Fibroblast of lung (primary cell): ENCODE results near the gene RNF180. TPM values are rescaled to one million over a fixed set of nuclear protein-coding genes. Genes with fewer than 3 reads are reported as not detected.

Experiments used
- DNase-seq, 2 donors: peaks; one replicate each; pipeline versions ENCODE4 v3.0.0 to v3.0.0-alpha.2; 2010; ENCODE audit warnings: low read depth in 2 of 2
- H2AFZ ChIP-seq: 2 replicates; pipeline ENCODE4 v1.5.1; 2012; ENCODE audit warnings: low read length, control low read depth, inconsistent platforms
- H3K27ac ChIP-seq: 2 replicates; pipeline ENCODE4 v1.5.1; 2011; ENCODE audit warnings: low read length, control low read depth; ENCODE audit not compliant: insufficient read depth
- H3K27me3 ChIP-seq: 2 replicates; pipeline ENCODE4 v1.5.1; 2011; ENCODE audit warnings: mild to moderate bottlenecking, low read length; ENCODE audit not compliant: control insufficient read depth, insufficient read depth
- H3K36me3 ChIP-seq: 2 replicates; pipeline ENCODE4 v1.5.1; 2011; ENCODE audit warnings: low read length; ENCODE audit not compliant: control insufficient read depth, insufficient read depth
- H3K4me1 ChIP-seq: 2 replicates; pipeline ENCODE4 v1.5.1; 2011; ENCODE audit warnings: low read length; ENCODE audit not compliant: control insufficient read depth, insufficient read depth; ENCODE audit errors: extremely low read depth
- H3K4me2 ChIP-seq: 2 replicates; pipeline ENCODE4 v1.5.1; 2011; ENCODE audit warnings: low read length, control low read depth; ENCODE audit not compliant: insufficient read depth; ENCODE audit errors: extremely low read depth
- H3K4me3 ChIP-seq, 4 experiments: fragments of 200-600 bp in 1 of 4; sonication (generic) in 1 of 4; replicated peaks in 1 of 4; 2 replicates each; pipeline ENCODE4 v1.5.1; 2011 to 2016; ENCODE audit warnings: low read length in 4 of 4, low read depth in 3 of 4, mild to moderate bottlenecking in 3 of 4, control low read depth in 2 of 4, inconsistent platforms in 1 of 4, mixed read lengths in 1 of 4; ENCODE audit not compliant: insufficient read depth in 1 of 4; ENCODE audit errors: control extremely low read depth in 1 of 4
- H3K79me2 ChIP-seq: 2 replicates; pipeline ENCODE4 v1.5.1; 2012; ENCODE audit warnings: mild to moderate bottlenecking, low read length, inconsistent platforms; ENCODE audit not compliant: control insufficient read depth, insufficient read depth
- H3K9ac ChIP-seq: 2 replicates; pipeline ENCODE4 v1.5.1; 2011; ENCODE audit warnings: mild to moderate bottlenecking, low read length, control low read depth; ENCODE audit not compliant: insufficient read depth
- H3K9me3 ChIP-seq: 2 replicates; pipeline ENCODE4 v1.5.1; 2012; ENCODE audit warnings: low read depth, low read length; ENCODE audit not compliant: control insufficient read depth, insufficient read depth
- H4K20me1 ChIP-seq: 2 replicates; pipeline ENCODE4 v1.5.1; 2011; ENCODE audit warnings: low read length; ENCODE audit not compliant: control insufficient read depth, insufficient read depth; ENCODE audit errors: extremely low read depth
- CTCF ChIP-seq, 2 donors: IDR thresholded peaks in 1 of 2; conservative IDR thresholded peaks in 1 of 2; 1 replicate in 1 of 2; 2 replicates in 1 of 2; pipeline ENCODE4 v1.5.1; 2011 to 2012; ENCODE audit warnings: low read length in 2 of 2, control low read depth in 1 of 2, inconsistent platforms in 1 of 2, low read depth in 1 of 2, mild to moderate bottlenecking in 1 of 2
- EZH2 ChIP-seq: IDR thresholded peaks from 2 replicates; pipeline ENCODE4 v1.5.1; 2012; ENCODE audit warnings: low read length, control low read depth, mild to moderate bottlenecking; ENCODE audit errors: missing control alignments
- polyA plus RNA-seq, 2 donors: library from polyadenylated mRNA; depleted of rRNA in 1 of 2; stranded (reverse) in 1 of 2; unstranded in 1 of 2; fragments of >200 nt; gene quantifications; 2 replicates each; pipeline ENCODE4 v1.2.1, GENCODE V29; 2011 to 2012; ENCODE audit warnings: missing spikeins in 1 of 2
- total RNA-seq: library from RNA; depleted of rRNA; stranded (reverse); fragments of >200 nt; gene quantifications from 2 replicates; pipeline ENCODE4 v1.2.1, GENCODE V29; 2014

RNF180 gene
- total and polyA plus RNA-seq, 2 donors (not counting 1 experiment from before 2014, with no cell fraction given): 2.3 to 2.6 TPM

GRCh38 chr5:64207978-64208377 lies 42.3 kb downstream of the RNF180 start:
- Histone ChIP-seq H3K4me1 (peaks cover 7% of the 10 kb centered on the region), H3K9ac (no peak overlapping the region), H4K20me1 (no peaks in the 10 kb centered on the region), H3K4me3 (no peak overlapping the region), H3K79me2 (no peaks in the 10 kb centered on the region), H3K27ac (no peak overlapping the region), H3K9me3 (no peaks in the 10 kb centered on the region), H3K36me3 (no peaks in the 10 kb centered on the region), H2AFZ (no peak overlapping the region), H3K27me3 (no peaks in the 10 kb centered on the region), H3K4me2 (no peak overlapping the region)
- DNase-seq: peak; percentile 5 to 50
- peak in 1 of 2 donors; percentile 13 for TF ChIP-seq CTCF (conservative IDR thresholded peaks at IDR 0.05 in 1 of 2, IDR thresholded peaks at IDR 0.05 in 1 of 2; ENCODE audit: low read depth in 1 of 2, low read length in 2 of 2)
- no peak for TF ChIP-seq EZH2

DNA sequence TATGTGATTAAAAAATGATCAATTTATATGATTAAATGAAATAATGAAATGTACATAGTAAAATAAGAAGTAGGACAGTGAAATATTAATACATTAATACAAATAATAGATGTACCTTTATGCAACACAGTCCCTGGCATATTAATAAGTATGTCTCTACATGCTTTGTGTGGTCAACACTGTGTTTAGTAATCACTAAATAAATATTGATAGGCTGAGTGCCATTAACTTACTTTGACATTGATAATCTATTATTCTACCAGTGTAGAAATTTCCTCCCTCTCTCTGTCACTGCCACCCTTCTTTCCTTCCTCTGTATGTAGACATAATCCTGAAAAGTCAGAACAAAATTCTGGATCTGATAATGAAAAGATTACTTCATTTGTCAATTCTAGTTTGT lies 43.7 kb downstream of the RNF180 start:
- Histone ChIP-seq H3K4me2 (no peak overlapping the region), H3K9me3 (no peaks in the 10 kb centered on the region), H3K27ac (no peak overlapping the region), H3K4me3 (no peak overlapping the region), H2AFZ (no peak overlapping the region), H3K9ac (no peak overlapping the region), H4K20me1 (no peaks in the 10 kb centered on the region), H3K27me3 (no peaks in the 10 kb centered on the region), H3K4me1 (peaks cover 7% of the 10 kb centered on the region), H3K79me2 (no peaks in the 10 kb centered on the region), H3K36me3 (no peaks in the 10 kb centered on the region)
- TF ChIP-seq EZH2: no peak
- TF ChIP-seq CTCF (conservative IDR thresholded peaks at IDR 0.05 in 1 of 2, IDR thresholded peaks at IDR 0.05 in 1 of 2; ENCODE audit: low read depth in 1 of 2, low read length in 2 of 2): no peak
- no peak for DNase-seq

DNA sequence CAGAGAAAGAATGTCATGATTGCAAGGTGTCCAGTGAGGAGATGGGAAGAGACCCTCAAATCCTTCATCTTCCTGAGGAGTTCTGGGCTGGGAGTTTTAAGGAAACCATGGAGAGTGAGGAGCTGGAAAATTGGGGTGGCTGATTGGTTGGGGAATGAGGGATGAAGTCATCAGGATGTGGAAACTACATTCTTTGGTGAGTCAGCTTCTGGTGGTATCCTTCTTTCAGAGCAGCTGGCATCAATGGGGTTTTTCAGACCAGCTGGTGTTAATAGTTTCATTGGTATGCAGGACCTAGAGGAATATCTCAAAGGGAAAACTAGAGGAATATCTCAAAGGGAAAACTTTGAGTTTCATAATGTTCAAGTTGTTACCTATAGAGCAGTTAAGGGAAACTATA lies 45.2 kb downstream of the RNF180 start:
- H3K36me3 ChIP-seq: no peaks in the 10 kb centered on the region
- TF ChIP-seq EZH2 (no peak), CTCF (conservative IDR thresholded peaks at IDR 0.05 in 1 of 2, IDR thresholded peaks at IDR 0.05 in 1 of 2; ENCODE audit: low read depth in 1 of 2, low read length in 2 of 2) (no peak)
- peaks cover 7% of the 10 kb centered on the region for H3K4me1 ChIP-seq
- H3K27ac ChIP-seq: peak overlapping the region; percentile 6
- H3K9me3 ChIP-seq: no peaks in the 10 kb centered on the region
- no peak overlapping the region for H2AFZ ChIP-seq
- H3K4me2 ChIP-seq: peak overlapping the region; percentile 26
- no peaks in the 10 kb centered on the region for H4K20me1 ChIP-seq
- no peak overlapping the region for H3K9ac ChIP-seq
- no peak overlapping the region for H3K4me3 ChIP-seq
- no peaks in the 10 kb centered on the region for H3K79me2 ChIP-seq
- DNase-seq: peak; percentile 88 to 92
- H3K27me3 ChIP-seq: no peaks in the 10 kb centered on the region
